Measurements from ENCODE around the gene HLA-DMB. TPM values are rescaled to one million over a fixed set of nuclear protein-coding genes. Genes with fewer than 3 reads are reported as not detected.

HLA-DMB gene
- total RNA-seq, 1 experiment from 2014 or later = 1.1 TPM

- TF ChIP-seq HMGXB4 (CRISPR knock-in tag; IDR thresholded peaks at IDR 0.05) = no peak
- TF ChIP-seq ESRRA (CRISPR knock-in tag; IDR thresholded peaks at IDR 0.05; ENCODE audit: borderline replicate concordance) = no peak
- TF ChIP-seq JUN (CRISPR knock-in tag; IDR thresholded peaks at IDR 0.05) = no peak
- TF ChIP-seq SP1 (CRISPR knock-in tag; conservative IDR thresholded peaks at IDR 0.05) = no peak
- TF ChIP-seq NFYB (CRISPR knock-in tag; conservative IDR thresholded peaks at IDR 0.05; ENCODE audit: low read depth) = no peak
- no peak for TF ChIP-seq RELA (CRISPR knock-in tag; IDR thresholded peaks at IDR 0.05; ENCODE audit: borderline replicate concordance)
Observed at GRCh38 chr6:32950010-32950409, 9.2 kb upstream of the HLA-DMB start (continued).

- Mint-ChIP-seq H3K9me3 (no peaks in the 10 kb centered on the region), H3K36me3 (no peaks in the 10 kb centered on the region), H3K27me3 (ENCODE audit: low read depth) (no peaks in the 10 kb centered on the region), H3K27ac (no peak overlapping the region), H3K4me1 (peaks cover 23% of the 10 kb centered on the region), H3K4me3 (no peak overlapping the region)
- TF ChIP-seq E2F4 (CRISPR knock-in tag; IDR thresholded peaks at IDR 0.05; ENCODE audit: borderline replicate concordance, low read depth) = no peak
- no peak for TF ChIP-seq ZNF512 (CRISPR knock-in tag; IDR thresholded peaks at IDR 0.05; ENCODE audit: borderline replicate concordance)
- TF ChIP-seq ATF3 (CRISPR knock-in tag; conservative IDR thresholded peaks at IDR 0.05) = no peak
- no peak for TF ChIP-seq MLX (CRISPR knock-in tag; IDR thresholded peaks at IDR 0.05)
- no peak for TF ChIP-seq EMX1 (CRISPR knock-in tag; IDR thresholded peaks at IDR 0.05)
- ATAC-seq (no peak), DNase-seq (ENCODE audit: low spot score) (no peak)
- CTCF ChIA-PET = interaction anchor here (2.6 kb wide), 1 partner anchor 16 kb away, joined by 44 read pairs; no protein-coding TSS in a partner anchor
- POLR2A ChIA-PET = no interaction called here
Observed at GRCh38 chr6:32949113-32949512, 8.3 kb upstream of the HLA-DMB start.

- no peak for TF ChIP-seq CDX4 (CRISPR knock-in tag; IDR thresholded peaks at IDR 0.05; ENCODE audit: borderline replicate concordance)
- peak; percentile 35; the same call in 1 of the 2 replicates for TF ChIP-seq CTCF (IDR thresholded peaks at IDR 0.05)
- Mint-ChIP-seq H3K27me3 (ENCODE audit: low read depth) (no peaks in the 10 kb centered on the region), H3K4me3 (no peak overlapping the region)
Observed at GRCh38 chr6:32947552-32948465, 7.0 kb upstream of the HLA-DMB start.

More at GRCh38 chr6:32947552-32948465, 7.0 kb upstream of the HLA-DMB start:
- Mint-ChIP-seq H3K36me3 (no peaks in the 10 kb centered on the region), H3K9me3 (no peaks in the 10 kb centered on the region), H3K27ac (peak overlapping the region; percentile 32; the same call in 1 of the 2 replicates), H3K4me1 (peaks cover 13% of the 10 kb centered on the region; the same call in 1 of the 2 replicates)
- ATAC-seq (peak; percentile 97), DNase-seq (ENCODE audit: low spot score) (peak; percentile 63)
- ChIA-PET CTCF (interaction anchor here (0.6 to 2.6 kb wide), 13 partner anchors 9 to 121 kb away, joined by 3 to 44 read pairs (median 5); partner anchors contain the start of genes BRD2, PSMB9, TAP1 and TAP2), POLR2A (interaction anchor here (0.9 kb wide), 1 partner anchor 24 kb away, joined by 3 read pairs; no protein-coding TSS in a partner anchor)

All from WTC11 (cell line).